SK-N-SH (cell line): ENCODE measurements around the gene EVL. TPM values are rescaled to one million over a fixed set of nuclear protein-coding genes. Genes with fewer than 3 reads are reported as not detected.
A peak's percentile ranks its signal among the peaks of the same experiment; 100 is the strongest.

Experiments
- CTCF ChIA-PET: fragments of 300-600, 350-600 bp; formaldehyde crosslinking; extraction: SDS; loops from one replicate; lab custom pipeline; 2021; lab: Yijun Ruan, JAX
- POLR2A ChIA-PET: fragments of 350-600 bp; sonication (Branson Sonifier 250); formaldehyde crosslinking; extraction: SDS; loops from one replicate; lab custom pipeline; 2020; ENCODE audit warnings: antibody characterized with exemption, inconsistent platforms; lab: Yijun Ruan, JAX
- DNase-seq: peaks from one replicate; pipeline ENCODE4 v3.0.0; 2012
- H2AFZ ChIP-seq: fragments of 200-600 bp; sonication (generic); 2 replicates; pipeline ENCODE4 v1.8.1; 2016; ENCODE audit warnings: antibody characterized with exemption, mild to moderate bottlenecking, low read depth
- H3F3A ChIP-seq: fragments of 200-600 bp; sonication (generic); replicated peaks from 2 replicates; pipeline ENCODE3; 2016; ENCODE audit warnings: antibody characterized with exemption, mild to moderate bottlenecking; ENCODE audit not compliant: insufficient read depth
- H3K27ac ChIP-seq, 2 experiments: fragments of 200-500 bp in 1 of 2; fragments of 200-600 bp in 1 of 2; sonication (Bioruptor generic) in 1 of 2; sonication (generic), shearing (Covaris generic) in 1 of 2; 2 replicates each; pipeline versions ENCODE4 v1.5.1 to v1.6.1; 2014 to 2016; ENCODE audit warnings: low read depth in 2 of 2, inconsistent platforms in 1 of 2, low read length in 1 of 2, mild to moderate bottlenecking in 1 of 2, mixed read lengths in 1 of 2
- H3K27me3 ChIP-seq: fragments of 200-600 bp; sonication (generic), shearing (Covaris generic); 2 replicates; pipeline ENCODE4 v1.6.1; 2016; ENCODE audit warnings: mixed run types; ENCODE audit not compliant: insufficient read depth
- H3K36me3 ChIP-seq, 2 experiments: fragments of 200-500 bp in 1 of 2; fragments of 200-600 bp in 1 of 2; sonication (Bioruptor generic) in 1 of 2; sonication (generic) in 1 of 2; replicated peaks in 1 of 2; 2 replicates each; pipeline versions ENCODE3 to v1.5.1; 2014 to 2016; ENCODE audit warnings: low read length in 1 of 2, mild to moderate bottlenecking in 1 of 2; ENCODE audit not compliant: insufficient read depth in 2 of 2, control insufficient read depth in 1 of 2
- H3K4me1 ChIP-seq, 2 experiments: fragments of 200-500 bp in 1 of 2; fragments of 200-600 bp in 1 of 2; sonication (Bioruptor generic) in 1 of 2; sonication (generic), shearing (Covaris generic) in 1 of 2; 2 replicates each; pipeline versions ENCODE4 v1.5.1 to v1.6.1; 2014 to 2016; ENCODE audit warnings: low read depth in 1 of 2, low read length in 1 of 2, mixed run types in 1 of 2; ENCODE audit not compliant: insufficient read depth in 2 of 2, control insufficient read depth in 1 of 2
- H3K4me2 ChIP-seq: fragments of 200-600 bp; sonication (generic), shearing (Covaris generic); 2 replicates; pipeline ENCODE4 v1.6.1; 2017; ENCODE audit warnings: mixed run types
- H3K4me3 ChIP-seq, 2 experiments: fragments of 200-500 bp in 1 of 2; fragments of 200-600 bp in 1 of 2; sonication (Bioruptor generic) in 1 of 2; sonication (generic), shearing (Covaris generic) in 1 of 2; 2 replicates each; pipeline versions ENCODE4 v1.5.1 to v1.8.1; 2014 to 2016; ENCODE audit warnings: low read depth in 2 of 2, inconsistent platforms in 1 of 2, low read length in 1 of 2, mild to moderate bottlenecking in 1 of 2, mixed read lengths in 1 of 2, moderate library complexity in 1 of 2
- H3K79me2 ChIP-seq: fragments of 200-600 bp; sonication (generic); 2 replicates; pipeline ENCODE4 v1.8.1; 2017; ENCODE audit warnings: mild to moderate bottlenecking; ENCODE audit not compliant: insufficient read depth
- H3K9ac ChIP-seq: fragments of 200-600 bp; sonication (generic); 2 replicates; pipeline ENCODE4 v1.6.1; 2017; ENCODE audit warnings: mixed run types
- H3K9me2 ChIP-seq: fragments of 200-600 bp; sonication (generic); 2 replicates; pipeline ENCODE4 v1.6.1; 2017; ENCODE audit warnings: mixed run types
- H3K9me3 ChIP-seq: fragments of 200-600 bp; sonication (generic); 2 replicates; pipeline ENCODE4 v1.6.1; 2017; ENCODE audit warnings: mixed run types, mild to moderate bottlenecking, moderate library complexity
- H4K20me1 ChIP-seq: fragments of 200-600 bp; sonication (generic); 2 replicates; pipeline ENCODE4 v1.6.1; 2017; ENCODE audit warnings: mild to moderate bottlenecking, mixed run types; ENCODE audit not compliant: insufficient read depth
- CHD2 ChIP-seq: fragments of 150-350 bp; IDR thresholded peaks from 2 replicates; pipeline ENCODE4 v1.6.1; 2018; ENCODE audit warnings: low read length; ENCODE audit not compliant: partially characterized antibody
- ELF1 ChIP-seq: IDR thresholded peaks from 2 replicates; pipeline ENCODE4 v1.4.0; 2012
- EZH2phosphoT487 ChIP-seq: fragments of 200-600 bp; sonication (generic); IDR thresholded peaks from 2 replicates; pipeline ENCODE4 v1.6.1; 2017; ENCODE audit warnings: low read depth, mixed run types, mild to moderate bottlenecking, antibody characterized with exemption, moderate library complexity, borderline replicate concordance
- FOSL2 ChIP-seq: IDR thresholded peaks from 2 replicates; pipeline ENCODE4 v1.4.0; 2012; ENCODE audit warnings: low read depth, mild to moderate bottlenecking, moderate library complexity, borderline replicate concordance
- FOXJ3 ChIP-seq: sonication (generic); formaldehyde crosslinking; IDR thresholded peaks from 2 replicates; pipeline ENCODE4 v1.5.1; 2020; ENCODE audit warnings: mild to moderate bottlenecking, missing genetic modification reagents
- GABPA ChIP-seq: IDR thresholded peaks from 2 replicates; pipeline ENCODE4 v1.4.0; 2012; ENCODE audit warnings: low read depth, mild to moderate bottlenecking
- GATA2 ChIP-seq: sonication (generic); formaldehyde crosslinking; IDR thresholded peaks from 2 replicates; pipeline ENCODE4 v1.5.0; 2020; ENCODE audit warnings: mild to moderate bottlenecking, missing genetic modification reagents
- IRF3 ChIP-seq: fragments of 150-350 bp; IDR thresholded peaks from 2 replicates; pipeline ENCODE4 v1.6.1; 2016; ENCODE audit warnings: mild to moderate bottlenecking, low read depth, low read length
- JUND ChIP-seq: IDR thresholded peaks from 2 replicates; pipeline ENCODE4 v1.4.0; 2012
- MEF2A ChIP-seq: IDR thresholded peaks from 2 replicates; pipeline ENCODE4 v1.4.0; 2012; ENCODE audit warnings: low read depth, borderline replicate concordance
- MXI1 ChIP-seq: IDR thresholded peaks from 2 replicates; pipeline ENCODE4 v1.6.1; 2012; ENCODE audit warnings: mild to moderate bottlenecking, low read depth, low read length, improper control_type of control experiment
- NFIC ChIP-seq: IDR thresholded peaks from 2 replicates; pipeline ENCODE4 v1.4.0; 2012; ENCODE audit warnings: borderline replicate concordance
- PBX3 ChIP-seq: IDR thresholded peaks from 2 replicates; pipeline ENCODE4; 2012
- POLR2AphosphoS5 ChIP-seq: IDR thresholded peaks from 2 replicates; pipeline ENCODE4 v1.6.1; 2012; ENCODE audit warnings: low read depth, low read length
- RCOR1 ChIP-seq: fragments of 150-350 bp; IDR thresholded peaks from 2 replicates; pipeline ENCODE4 v1.6.1; 2017; ENCODE audit warnings: antibody characterized with exemption, low read length
- RFX5 ChIP-seq: IDR thresholded peaks from 2 replicates; pipeline ENCODE4 v1.6.1; 2012; ENCODE audit warnings: mild to moderate bottlenecking, improper control_type of control experiment, low read length
- RXRA ChIP-seq: IDR thresholded peaks from 2 replicates; pipeline ENCODE4 v1.4.0; 2012; ENCODE audit warnings: low read depth, mild to moderate bottlenecking, borderline replicate concordance
- SIN3A ChIP-seq: IDR thresholded peaks from 2 replicates; pipeline ENCODE4 v1.6.1; 2012; ENCODE audit warnings: low read depth, mild to moderate bottlenecking, low read length, moderate library complexity, borderline replicate concordance
- SMC3 ChIP-seq: IDR thresholded peaks from 2 replicates; pipeline ENCODE4 v1.6.1; 2012; ENCODE audit warnings: low read depth, low read length, improper control_type of control experiment
- TAF1 ChIP-seq: IDR thresholded peaks from 2 replicates; pipeline ENCODE4 v1.6.1; 2012; ENCODE audit warnings: low read depth, mild to moderate bottlenecking, low read length, moderate library complexity, borderline replicate concordance
- TCF12 ChIP-seq: IDR thresholded peaks from 2 replicates; pipeline ENCODE4 v1.4.0; 2012
- TEAD4 ChIP-seq: IDR thresholded peaks from 2 replicates; pipeline ENCODE4 v1.4.0; 2012; ENCODE audit warnings: mild to moderate bottlenecking, borderline replicate concordance; ENCODE audit not compliant: insufficient read depth
- USF1 ChIP-seq: IDR thresholded peaks from 2 replicates; pipeline ENCODE4 v1.4.0; 2012; ENCODE audit warnings: low read depth, borderline replicate concordance
- YY1 ChIP-seq: IDR thresholded peaks from 2 replicates; pipeline ENCODE4 v1.4.0; 2012; ENCODE audit warnings: low read depth, mild to moderate bottlenecking
- ZBTB33 ChIP-seq: IDR thresholded peaks from 2 replicates; pipeline ENCODE4 v1.4.0; 2012; ENCODE audit warnings: low read depth, borderline replicate concordance
- WGBS: methylation state at CpG from one replicate; pipeline ENCODE4 v1.1.6; 2017; ENCODE audit warnings: low lambda C conversion rate; 5-methylcytosine and 5-hydroxymethylcytosine counted together
- polyA plus RNA-seq, 3 experiments: library from polyadenylated mRNA; depleted of rRNA; stranded (reverse); fragments of >200 nt; gene quantifications; 2 replicates each; pipeline ENCODE4 v1.2.3, GENCODE V29; 2012
- TF ChIP-seq, protein P1 (sequence below): IDR thresholded peaks from 2 replicates; pipeline ENCODE4 v1.4.0; 2012; ENCODE audit warnings: low read depth
- TF ChIP-seq, protein P2 (sequence below): IDR thresholded peaks from 2 replicates; pipeline ENCODE4 v1.6.1; 2012; ENCODE audit warnings: mild to moderate bottlenecking, low read depth, low read length, moderate library complexity

Gene EVL
- polyA plus RNA-seq, 1 of the 3 experiments (the other 2 are of a cell fraction) = 36.5 TPM

GRCh38 chr14:100129161-100129589 lies 64.0 kb downstream of the EVL start:
- H3K9ac ChIP-seq = no peak overlapping the region
- TF ChIP-seq POLR2AphosphoS5 = no peak
- TF ChIP-seq, protein P1, sequence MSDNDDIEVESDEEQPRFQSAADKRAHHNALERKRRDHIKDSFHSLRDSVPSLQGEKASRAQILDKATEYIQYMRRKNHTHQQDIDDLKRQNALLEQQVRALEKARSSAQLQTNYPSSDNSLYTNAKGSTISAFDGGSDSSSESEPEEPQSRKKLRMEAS = no peak
- peak; percentile 43 for TF ChIP-seq CHD2
- peak; percentile 74 for TF ChIP-seq FOXJ3
- no peak for TF ChIP-seq ZBTB33
- no peak for TF ChIP-seq EZH2phosphoT487
- no peak for TF ChIP-seq TAF1
- TF ChIP-seq, protein P2, sequence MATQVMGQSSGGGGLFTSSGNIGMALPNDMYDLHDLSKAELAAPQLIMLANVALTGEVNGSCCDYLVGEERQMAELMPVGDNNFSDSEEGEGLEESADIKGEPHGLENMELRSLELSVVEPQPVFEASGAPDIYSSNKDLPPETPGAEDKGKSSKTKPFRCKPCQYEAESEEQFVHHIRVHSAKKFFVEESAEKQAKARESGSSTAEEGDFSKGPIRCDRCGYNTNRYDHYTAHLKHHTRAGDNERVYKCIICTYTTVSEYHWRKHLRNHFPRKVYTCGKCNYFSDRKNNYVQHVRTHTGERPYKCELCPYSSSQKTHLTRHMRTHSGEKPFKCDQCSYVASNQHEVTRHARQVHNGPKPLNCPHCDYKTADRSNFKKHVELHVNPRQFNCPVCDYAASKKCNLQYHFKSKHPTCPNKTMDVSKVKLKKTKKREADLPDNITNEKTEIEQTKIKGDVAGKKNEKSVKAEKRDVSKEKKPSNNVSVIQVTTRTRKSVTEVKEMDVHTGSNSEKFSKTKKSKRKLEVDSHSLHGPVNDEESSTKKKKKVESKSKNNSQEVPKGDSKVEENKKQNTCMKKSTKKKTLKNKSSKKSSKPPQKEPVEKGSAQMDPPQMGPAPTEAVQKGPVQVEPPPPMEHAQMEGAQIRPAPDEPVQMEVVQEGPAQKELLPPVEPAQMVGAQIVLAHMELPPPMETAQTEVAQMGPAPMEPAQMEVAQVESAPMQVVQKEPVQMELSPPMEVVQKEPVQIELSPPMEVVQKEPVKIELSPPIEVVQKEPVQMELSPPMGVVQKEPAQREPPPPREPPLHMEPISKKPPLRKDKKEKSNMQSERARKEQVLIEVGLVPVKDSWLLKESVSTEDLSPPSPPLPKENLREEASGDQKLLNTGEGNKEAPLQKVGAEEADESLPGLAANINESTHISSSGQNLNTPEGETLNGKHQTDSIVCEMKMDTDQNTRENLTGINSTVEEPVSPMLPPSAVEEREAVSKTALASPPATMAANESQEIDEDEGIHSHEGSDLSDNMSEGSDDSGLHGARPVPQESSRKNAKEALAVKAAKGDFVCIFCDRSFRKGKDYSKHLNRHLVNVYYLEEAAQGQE = no peak
- no peak for TF ChIP-seq ELF1
- TF ChIP-seq MXI1 = peak; percentile 21; the same call in 1 of the 2 replicates
- no peak for TF ChIP-seq USF1
- no peak for TF ChIP-seq PBX3
- peak; percentile 19; the same call in 1 of the 2 replicates for TF ChIP-seq SMC3
- no peak for TF ChIP-seq TEAD4
- no peak for TF ChIP-seq NFIC
- no peak for TF ChIP-seq GABPA
- TF ChIP-seq TCF12 = no peak
- peak; percentile 78 for TF ChIP-seq RCOR1
- no peak for TF ChIP-seq JUND
- no peak for TF ChIP-seq FOSL2
- peak; percentile 89 for TF ChIP-seq GATA2 (CRISPR knock-in tag)
- no peak for TF ChIP-seq SIN3A
- TF ChIP-seq RXRA = no peak
- no peak for TF ChIP-seq MEF2A
- TF ChIP-seq RFX5 = no peak
- no peak for TF ChIP-seq YY1
- TF ChIP-seq IRF3 = no peak

More at GRCh38 chr14:100129161-100129589, 64.0 kb downstream of the EVL start:
- ChIA-PET CTCF (interaction anchor here (1.0 to 10.5 kb wide), 5 partner anchors 13 to 155 kb away, joined by 3 to 70 read pairs (median 4); no protein-coding TSS in a partner anchor), POLR2A (interaction anchor here (1.4 kb wide), 1 partner anchor 13 kb away, joined by 4 read pairs; no protein-coding TSS in a partner anchor)
- Histone ChIP-seq H3K4me1 (peaks cover 9 to 69% of the 10 kb centered on the region in 2 experiments; a peak in 3 of 4 replicates), H3K36me3 (peaks cover 2 to 3% of the 10 kb centered on the region in 2 experiments), H4K20me1 (no peaks in the 10 kb centered on the region), H3K9me3 (no peaks in the 10 kb centered on the region), H3K4me2 (no peak overlapping the region), H2AFZ (no peak overlapping the region), H3K27me3 (no peaks in the 10 kb centered on the region), H3K4me3 (no peak overlapping the region), H3F3A (no peaks in the 10 kb centered on the region), H3K79me2 (no peaks in the 10 kb centered on the region), H3K9me2 (no peaks in the 10 kb centered on the region), H3K27ac (peak overlapping the region in 1 of 2 experiments; percentile 89; a peak in 2 of 4 replicates)
- 72% methylated on average over 2 of the region's 7 CpGs for WGBS
- DNase-seq = peak; percentile 87
